Fibroblast of upper back skin (primary cell): Measurements from ENCODE around the gene THOC5.
A peak's percentile ranks its signal among the peaks of the same experiment; 100 is the strongest.
"Not testable (repeated sequence)": the region's sequence is repeated elsewhere in the genome, so short reads cannot be mapped to it uniquely, and the experiment has no call there.

Source experiments
- DNase-seq: peaks from one replicate; pipeline ENCODE4 v3.0.0-alpha.2; 2013

The THOC5 gene

DNA sequence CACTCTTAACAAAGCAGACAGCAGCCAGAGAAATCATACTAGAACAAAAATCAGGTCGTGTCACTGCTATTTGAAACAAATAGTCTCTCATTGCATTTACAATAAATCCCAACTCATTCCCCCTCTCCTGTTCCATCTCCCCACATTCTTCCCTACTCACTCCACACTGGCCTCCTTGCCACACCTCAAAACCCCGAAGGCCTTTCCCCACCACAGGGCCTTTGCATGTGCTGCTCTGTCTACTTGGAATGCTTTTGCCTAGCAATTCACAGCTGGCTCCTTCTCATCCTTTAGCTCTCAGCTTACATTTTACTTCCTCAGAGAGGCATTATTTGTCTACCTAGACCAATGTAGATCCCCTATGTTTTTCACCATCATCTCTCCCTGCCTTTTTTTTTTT lies 6.3 kb upstream of the THOC5 start:
- DNase-seq: no peak

DNA sequence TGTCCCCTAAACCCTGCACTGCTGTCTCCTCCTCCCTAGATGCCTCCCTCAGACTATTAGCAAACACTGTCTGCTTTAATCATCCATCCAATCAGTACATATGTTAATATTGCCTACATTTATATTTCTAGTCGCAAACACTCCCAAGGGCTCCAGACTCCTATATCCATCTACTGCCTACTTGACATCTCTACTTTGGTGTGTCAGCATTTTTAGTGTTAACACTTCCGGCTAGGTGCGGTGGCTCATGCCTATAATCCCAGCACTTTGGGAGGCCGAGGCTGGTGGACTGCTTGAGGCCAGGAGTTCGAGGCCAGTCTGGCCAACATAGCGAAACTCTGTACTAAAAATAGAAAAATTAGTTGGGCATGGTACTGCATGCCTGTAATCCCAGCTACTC lies 5.5 kb upstream of the THOC5 start:
- DNase-seq: no peak

DNA sequence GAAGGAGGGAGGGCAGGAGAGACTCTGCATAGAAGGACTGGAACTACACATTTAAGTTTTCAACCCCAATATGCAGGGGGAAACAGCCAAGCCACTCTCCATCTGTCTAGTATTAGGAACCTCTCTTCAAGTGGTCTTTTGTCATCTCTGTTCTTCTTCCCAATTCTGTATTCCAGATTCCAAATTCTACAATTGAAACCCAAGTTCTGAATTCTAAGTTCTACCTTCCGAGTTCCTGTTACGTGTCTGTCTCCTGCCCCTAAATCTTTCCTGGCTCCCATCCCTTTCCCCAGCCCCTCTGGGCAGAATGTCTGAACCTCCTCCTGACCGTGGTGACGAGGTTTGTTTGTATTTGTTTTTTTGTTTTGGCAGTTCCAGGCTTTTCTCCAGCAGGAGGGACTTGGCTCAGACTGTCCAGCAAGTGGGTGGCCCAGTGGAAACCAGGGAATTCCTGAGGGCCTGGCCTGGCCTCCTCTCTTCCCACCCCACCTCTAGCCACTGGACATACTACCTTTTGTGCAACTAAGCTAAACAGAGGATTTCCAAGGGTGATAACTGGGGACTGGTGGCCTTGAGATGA lies 1.6 kb upstream of the THOC5 start:
- no peak for DNase-seq

DNA sequence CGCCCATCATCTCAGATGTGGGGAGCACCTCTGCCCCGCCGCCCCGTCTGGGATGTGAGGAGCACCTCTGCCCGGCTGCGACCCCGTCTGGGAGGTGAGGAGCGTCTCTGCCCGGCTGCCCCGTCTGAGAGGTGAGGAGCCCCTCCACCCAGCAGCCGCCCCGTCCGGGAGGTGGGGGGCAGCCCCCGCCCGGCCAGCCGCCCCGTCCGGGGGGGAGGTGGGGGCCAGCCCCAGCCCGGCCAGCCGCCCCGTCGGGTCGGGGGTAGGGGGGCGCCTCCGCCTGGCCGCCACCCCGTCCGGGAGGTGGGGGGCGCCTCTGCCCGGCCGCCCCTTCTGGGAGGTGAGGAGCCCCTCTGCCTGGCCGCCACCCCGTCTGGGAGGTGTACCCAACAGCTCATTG lies 1.2 kb downstream of the THOC5 start:
- DNase-seq: not testable (repeated sequence)

DNA sequence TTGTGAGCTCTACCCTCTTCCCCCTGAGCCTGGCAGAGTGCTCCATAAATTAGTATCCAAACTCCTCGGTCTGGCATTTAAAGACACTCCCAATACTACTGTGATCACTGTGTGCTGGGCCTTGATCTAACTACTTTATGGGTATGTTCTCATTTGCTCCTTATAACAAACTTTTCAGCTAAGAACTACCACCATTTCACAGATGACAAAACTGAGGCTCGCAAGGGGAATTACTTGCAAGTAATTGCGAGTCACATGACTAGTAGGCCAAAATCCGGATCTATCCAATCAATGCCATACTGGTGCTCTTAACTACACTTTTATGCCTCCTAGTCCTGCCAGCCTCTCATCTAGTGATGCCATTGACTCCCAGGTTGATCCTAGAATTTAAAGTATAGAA lies 3.6 kb downstream of the THOC5 start:
- no peak for DNase-seq

DNA sequence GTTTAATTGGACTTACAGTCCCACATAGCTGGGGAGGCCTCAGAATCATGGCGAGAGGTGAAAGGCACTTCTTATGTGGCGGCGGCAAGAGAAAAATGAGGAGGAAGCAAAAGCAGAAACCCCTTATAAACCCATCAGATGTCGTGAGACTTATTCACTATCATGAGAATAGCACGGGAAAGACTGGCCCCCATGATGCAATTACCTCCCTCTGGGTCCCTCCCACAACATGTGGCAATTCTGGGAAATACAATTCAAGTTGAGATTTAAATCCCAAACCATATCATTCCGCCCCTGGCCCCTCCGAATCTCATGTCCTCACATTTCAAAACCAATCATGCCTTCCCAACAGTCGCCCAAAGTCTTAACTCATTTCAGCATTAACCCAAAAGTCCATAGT lies 8.5 kb downstream of the THOC5 start:
- not testable (repeated sequence) for DNase-seq

DNA sequence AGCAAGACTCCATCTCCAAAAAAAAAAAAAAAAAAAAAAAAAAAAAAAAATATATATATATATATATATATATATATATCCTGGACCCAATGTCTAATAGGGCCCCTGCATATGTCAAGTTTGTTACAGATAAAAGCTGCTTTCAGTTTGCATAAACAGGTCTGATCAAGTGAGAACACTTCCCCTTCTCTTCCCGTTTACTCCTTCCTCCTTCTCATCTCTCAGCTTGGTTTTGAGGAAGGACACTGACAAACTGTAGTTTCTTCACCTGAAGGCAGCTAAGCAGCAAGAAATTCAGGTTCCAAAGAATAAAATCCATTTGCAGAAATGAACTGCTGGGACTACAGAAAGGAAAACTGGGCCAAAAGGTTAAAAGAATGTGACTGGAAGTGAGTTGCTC lies 11.7 kb downstream of the THOC5 start:
- no peak for DNase-seq

DNA sequence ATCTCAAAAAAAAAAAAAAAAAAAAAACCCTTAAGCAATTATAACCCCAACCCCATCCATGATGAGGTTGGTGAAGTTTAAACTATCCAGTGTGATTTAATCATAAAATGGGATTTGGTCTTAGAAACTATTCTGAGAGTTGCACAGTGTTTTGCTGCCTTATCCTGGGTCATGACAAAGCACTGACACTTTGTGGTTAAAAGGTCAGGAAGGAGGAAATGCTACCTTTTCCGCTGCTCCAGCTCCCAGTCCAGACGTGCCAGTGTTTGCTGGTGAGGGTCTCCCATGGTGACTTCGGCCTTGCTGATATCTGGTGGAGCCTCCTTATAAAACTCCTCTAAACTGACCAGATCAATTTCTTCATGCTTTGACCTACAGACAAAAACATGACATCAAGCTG lies 14.5 kb downstream of the THOC5 start:
- no peak for DNase-seq

DNA sequence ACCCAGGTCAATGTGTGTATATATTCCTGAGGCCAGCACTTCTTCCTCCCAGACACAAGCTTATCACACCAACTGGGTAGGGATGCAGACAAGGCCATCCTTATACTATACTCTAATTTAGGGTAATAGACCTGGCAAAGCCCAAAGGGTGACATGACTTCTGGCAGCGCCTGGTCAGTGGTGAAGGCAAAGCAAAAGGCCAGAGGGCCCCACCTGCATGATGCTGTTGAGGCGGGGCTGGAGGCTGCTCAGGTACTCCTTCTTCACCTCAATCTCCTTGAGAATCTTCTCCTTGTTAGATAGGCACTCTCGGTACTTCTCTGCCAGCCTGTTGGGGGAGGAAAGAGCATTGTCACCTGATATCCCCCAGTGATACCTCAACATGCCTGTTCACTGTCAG lies 17.1 kb downstream of the THOC5 start:
- no peak for DNase-seq

DNA sequence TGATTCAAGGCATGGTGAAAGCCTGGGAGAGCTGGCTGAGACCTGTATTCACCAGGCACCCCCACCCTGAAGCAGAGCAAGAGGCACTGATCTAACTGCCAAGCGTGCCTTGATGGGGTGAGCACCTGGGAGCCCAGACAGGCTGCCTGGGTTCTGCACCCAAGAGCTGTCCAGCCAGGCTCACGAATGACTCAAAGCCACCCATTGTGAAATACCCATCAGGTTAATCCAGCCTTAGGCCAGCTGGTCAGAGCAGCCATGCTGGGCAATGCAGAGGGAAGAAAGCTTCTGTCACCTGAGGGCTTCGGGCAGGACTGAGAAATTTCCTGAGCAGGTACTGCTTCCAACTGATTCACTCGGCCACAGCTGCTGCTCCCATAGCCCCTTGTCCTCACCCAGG lies 22.1 kb downstream of the THOC5 start:
- DNase-seq: no peak

DNA sequence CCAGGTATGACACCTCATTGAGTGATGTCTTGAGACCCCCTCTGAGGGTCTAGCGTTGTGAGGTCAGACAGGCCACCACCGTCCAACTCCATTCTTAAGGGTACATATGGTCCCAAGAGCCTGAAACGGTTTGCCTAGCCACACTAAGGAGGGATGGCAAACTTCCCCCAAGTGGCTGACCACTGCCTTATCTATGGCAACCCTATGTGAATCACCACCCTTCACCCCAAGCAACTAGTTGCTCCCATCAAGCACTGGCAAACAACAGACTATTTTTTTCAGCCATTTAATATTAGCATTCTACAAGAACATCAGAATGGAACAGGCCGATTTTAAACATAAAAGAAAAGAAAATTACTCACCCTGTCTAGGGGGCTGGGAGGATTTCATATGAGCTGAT lies 22.8 kb downstream of the THOC5 start:
- DNase-seq: no peak

DNA sequence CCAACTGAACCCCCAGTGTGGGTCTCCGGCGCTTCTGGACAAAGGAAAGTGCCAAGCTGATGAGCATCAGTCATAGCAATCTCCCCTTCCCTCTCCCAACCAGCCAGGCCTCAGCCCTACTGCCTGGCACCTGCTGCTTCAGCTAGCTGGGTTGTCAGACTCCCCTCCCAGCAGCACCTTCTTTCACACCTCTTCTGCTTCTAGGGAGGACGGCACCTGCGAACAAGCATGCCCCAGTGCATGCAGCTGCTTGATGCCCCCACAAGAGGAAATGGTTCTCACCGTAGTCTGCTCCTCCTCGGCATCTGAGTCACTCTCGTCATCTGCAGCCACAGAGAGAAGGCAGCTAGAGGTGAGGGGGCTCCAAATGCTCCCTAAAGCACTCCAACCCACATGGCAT lies 25.4 kb downstream of the THOC5 start:
- DNase-seq: no peak

DNA sequence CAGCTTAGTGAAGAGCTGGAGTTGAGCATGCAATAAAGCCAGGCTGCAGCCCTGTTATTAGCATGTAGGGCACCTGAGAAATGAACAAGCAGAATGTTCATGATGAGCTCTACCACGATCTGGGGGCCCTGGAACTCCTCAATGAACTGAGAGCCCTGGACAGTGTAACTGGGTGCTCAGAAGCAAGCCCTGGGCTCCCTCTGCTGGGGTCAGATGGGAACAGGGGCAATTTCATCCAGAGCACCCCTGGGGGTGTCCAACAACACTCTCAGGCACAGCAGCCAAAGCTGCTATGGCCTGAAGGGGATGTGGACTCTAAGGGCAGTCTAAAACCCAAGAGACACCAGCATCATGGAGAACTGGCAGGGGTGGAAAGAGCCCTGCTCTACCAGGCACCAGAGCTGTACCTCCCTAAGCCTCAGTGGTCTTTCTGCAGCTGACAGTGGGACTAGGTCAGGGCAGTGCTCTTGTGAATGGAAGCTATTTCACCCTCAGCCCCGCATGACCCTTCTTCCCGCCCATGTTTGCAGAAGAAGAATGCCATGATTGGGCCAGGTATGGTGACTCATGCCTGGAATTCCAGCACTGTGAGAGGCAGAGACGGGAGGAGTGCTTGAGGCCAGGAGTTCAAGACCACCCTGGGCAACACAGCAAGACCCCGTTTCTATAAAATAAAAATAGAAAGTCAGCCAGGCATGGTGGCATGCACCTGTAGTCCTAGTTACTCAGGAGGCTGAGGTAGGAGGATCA lies 28.9 kb downstream of the THOC5 start:
- DNase-seq: peak; percentile 10

DNA sequence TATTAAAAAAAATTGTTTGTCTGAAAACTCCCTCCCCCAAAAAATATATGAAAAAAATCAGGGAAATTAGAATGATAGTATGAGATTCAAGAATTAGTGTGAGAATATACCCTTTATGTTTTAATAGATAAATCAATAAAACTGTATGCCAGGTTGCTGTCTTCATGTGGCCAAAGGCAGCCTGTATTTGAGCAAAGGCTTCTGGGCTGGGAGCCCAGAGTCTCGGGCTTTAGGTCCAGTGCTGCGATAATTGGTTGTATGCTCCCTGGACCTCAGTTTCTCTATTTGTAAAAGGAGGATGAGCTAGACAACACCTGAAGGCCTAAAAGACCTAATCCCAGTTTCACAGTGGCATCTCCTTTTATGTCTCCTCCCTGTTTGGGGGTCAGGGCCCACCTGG lies 29.8 kb downstream of the THOC5 start:
- DNase-seq: no peak

DNA sequence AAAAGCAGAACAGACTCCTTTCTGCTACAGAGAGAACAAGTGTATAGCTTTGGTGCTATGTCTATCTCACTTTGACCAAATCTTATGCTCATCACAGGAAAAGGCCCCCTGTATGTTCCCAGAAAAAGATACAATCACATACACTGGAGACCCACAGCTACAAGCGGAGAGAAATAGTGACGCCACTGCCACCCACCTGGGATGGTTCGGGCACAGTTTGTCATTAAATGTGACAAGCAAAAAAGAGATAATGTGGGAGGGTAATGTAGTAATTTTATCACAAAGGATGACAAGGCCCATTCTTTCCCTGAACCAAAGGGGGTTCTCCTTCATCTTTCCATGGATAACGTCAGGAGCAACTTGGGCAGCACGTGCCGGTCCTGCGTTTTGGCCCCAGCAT lies 32.0 kb downstream of the THOC5 start:
- DNase-seq: no peak

DNA sequence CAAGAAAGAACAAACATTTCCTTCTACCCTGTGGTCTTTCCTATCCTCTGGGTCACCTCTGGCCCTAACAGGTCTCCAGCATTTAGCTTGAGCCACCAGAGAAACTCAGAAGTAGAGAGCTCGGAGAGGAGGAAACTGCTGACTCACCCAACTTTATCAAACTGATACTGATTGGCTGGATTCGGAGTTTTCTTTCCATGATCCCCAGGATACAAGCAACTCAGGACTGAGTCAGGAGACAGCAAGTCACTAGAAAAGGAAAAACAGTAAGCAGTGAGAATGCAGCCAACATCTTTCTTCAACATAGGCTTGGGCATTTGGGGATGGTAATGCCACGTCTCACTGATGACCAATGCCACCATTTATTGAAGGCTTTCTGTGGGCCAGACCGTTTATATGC lies 32.7 kb downstream of the THOC5 start:
- DNase-seq: peak; percentile 38

DNA sequence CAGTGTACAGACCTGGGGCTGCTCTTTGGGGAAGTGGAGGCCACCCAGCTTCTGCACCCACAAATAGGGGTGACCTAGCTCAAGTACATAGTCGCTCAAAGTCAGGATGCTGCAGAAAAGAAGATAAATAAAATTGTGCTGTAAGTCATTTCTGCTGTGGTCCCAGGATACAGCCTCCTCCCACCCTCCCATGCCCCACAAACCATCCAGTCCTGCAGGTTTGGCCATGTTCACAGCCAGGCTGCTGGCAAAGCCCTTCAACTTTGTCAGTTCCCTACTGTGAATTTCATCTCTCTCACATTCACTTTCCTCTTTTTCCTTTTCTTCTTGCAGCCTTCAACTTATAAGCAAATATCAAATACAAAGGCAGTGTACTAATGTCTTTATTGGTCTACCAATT lies 33.6 kb downstream of the THOC5 start:
- DNase-seq: no peak

DNA sequence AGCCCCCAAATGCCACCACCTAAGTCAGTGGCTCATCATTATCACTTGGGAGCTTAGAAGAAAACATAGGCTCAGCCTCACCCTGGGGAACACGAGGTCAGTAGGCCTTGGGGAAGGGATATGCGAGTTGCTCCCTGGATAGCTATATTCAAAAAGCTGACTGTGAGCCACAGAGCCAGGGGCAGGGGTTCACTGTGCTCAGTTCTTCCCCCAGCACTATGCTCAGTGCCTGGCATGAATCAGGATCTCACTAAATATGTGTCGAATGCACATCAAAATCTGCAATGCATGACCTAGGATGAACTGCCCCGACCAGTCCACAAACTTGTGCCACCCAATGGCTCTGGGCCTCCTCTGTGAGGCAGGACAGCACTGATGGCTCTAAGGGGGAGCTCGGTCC lies 35.1 kb downstream of the THOC5 start:
- DNase-seq: no peak

DNA sequence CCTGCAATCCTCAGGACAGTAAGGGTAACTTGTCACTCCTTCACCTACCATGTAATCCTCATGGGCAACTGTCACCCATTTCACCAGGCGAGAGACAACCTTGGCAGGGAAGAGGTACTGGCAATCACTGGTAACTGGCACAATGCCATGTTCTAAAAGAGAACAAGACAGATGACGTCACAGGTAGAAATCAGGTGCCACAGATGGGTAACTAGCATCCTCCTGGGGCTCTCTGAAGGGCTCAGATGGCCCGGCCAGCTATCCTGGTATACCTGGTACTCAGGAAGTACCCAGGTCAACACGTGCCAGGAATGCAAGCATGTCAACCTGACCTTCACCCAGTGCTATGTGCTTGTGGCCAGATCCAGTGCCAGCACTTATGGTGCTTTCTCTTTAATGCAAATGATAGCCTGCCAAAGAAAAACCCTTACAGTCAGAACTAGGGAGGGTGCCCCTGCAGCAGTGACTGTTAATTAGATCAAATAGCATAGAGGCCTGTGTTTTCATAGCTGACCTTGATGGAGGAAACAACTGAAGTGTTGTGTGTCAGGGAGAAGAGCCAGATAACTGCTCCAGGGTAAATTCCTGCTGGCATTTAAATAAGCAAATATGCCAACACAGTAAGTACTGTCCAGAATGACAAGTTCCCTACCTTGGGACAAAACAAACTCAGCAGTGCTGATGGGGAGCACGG lies 36.2 kb downstream of the THOC5 start:
- no peak for DNase-seq

DNA sequence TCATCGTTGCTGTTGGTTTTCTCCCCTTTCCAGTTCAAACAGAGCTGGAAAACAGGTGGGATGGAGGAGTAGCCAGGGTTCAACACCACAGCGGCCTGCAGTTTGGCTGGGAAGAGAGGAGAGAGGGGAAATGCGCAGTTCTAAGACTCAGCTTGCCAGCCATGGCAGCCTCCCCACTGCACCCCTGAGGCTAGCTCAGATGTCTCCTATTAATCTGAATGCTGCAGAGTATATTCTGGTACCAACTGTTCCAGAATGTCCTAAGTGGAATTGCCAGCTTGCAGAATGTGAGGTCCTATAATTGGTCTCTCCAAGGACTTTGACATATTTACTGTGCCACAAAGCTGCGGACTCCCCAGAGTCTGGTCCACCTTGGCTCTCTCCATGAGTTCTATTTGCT lies 41.5 kb downstream of the THOC5 start:
- DNase-seq: no peak

DNA sequence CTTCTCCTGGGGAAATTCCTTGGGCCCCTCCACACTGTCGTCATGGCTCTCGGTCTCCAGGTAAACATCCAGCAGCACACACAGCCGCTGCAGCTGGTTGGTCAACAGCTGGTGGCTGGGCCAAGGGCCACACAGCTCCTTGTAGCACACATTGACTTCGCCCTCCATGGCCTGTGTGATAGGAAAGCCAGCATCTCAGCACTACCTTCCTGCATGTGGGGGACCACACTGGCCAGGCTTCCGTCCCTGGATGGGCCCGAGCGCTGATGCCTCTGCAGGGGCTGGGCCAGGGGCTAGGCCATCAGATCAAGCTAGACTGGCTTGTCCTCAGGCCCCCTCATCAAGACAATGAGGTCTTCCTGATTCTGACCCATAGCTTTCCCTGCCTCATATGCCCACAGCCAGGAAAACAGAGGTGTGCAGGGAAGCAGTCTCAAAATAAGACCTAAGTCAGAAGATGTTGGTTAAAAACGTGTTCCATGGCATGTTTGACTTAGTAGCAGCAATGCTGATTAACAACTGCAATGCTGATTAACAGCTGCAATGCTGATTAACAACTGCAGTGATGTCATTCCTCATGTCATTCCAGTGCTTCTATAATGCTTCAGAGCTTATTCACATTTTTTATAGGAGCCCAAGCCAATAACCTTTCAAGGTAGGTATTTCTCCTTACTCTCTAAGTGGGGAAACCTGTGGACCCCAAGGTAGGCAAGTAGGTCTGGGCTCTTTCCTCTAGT lies 42.3 kb downstream of the THOC5 start:
- DNase-seq: no peak

DNA sequence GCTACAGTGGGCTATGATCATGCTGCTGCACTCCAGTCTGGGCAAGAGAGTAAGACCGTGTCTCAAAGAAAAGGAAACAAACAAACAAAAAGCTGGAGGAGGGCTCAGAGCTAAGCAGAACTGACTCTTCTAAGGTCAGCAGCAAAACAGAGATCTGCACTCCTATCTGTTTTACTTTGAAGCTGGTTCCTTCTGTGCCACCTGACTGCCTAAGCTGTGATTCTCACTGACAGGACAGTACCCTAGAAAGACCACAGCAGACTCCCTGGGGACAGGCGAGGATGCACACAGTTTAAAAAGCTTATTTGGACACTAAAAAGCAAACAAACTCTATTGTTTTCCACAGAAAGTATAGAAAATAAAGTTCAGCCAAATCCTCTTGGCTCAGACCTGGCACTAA lies 43.0 kb downstream of the THOC5 start:
- DNase-seq: no peak

DNA sequence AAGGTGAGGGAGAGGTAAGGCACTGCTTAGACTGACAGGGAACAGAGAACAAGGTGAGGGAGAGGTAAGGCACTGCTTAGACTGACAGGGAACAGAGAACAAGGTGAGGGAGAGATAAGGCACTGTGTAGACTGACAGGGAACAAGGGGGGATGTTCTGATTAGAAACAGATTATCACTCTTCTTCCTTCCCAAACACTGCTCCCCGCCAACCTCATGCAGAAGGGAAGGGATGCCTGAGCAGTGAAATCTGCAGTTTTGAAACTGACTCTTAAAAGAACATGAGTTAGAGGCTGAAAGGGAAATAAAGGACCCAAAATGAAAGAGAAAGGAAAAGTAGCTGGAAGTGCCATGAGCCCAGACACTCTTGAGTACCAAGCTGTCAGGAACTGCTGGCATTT lies 43.7 kb downstream of the THOC5 start:
- DNase-seq: no peak

DNA sequence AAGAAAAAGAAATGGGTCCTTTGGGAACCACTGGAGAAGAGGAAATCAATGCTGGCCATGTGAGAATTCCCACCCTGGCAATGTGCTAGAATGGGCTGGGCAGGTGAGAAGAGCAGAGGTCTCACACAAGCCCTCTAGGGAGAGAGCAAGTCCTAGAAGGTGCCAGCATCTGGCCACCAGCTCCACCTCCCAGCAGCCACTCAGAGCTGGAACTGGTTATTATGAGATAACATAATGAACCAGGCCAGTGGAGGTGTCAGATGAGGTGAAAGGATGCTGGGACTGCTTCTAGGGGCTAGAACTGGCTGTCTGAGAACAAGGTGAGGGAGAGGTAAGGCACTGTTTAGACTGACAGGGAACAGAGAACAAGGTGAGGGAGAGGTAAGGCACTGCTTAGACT lies 44.3 kb downstream of the THOC5 start:
- no peak for DNase-seq
